SK-N-SH (cell line): ENCODE measurements around the gene SERPINB5. TPM values are rescaled to one million over a fixed set of nuclear protein-coding genes. Genes with fewer than 3 reads are reported as not detected.

Source experiments
- CTCF ChIA-PET: fragments of 300-600, 350-600 bp; formaldehyde crosslinking; extraction: SDS; loops from one replicate; lab custom pipeline; 2021; lab: Yijun Ruan, JAX
- POLR2A ChIA-PET: fragments of 350-600 bp; sonication (Branson Sonifier 250); formaldehyde crosslinking; extraction: SDS; loops from one replicate; lab custom pipeline; 2020; ENCODE audit warnings: antibody characterized with exemption, inconsistent platforms; lab: Yijun Ruan, JAX
- DNase-seq: peaks from one replicate; pipeline ENCODE4 v3.0.0; 2012
- H2AFZ ChIP-seq: fragments of 200-600 bp; sonication (generic); 2 replicates; pipeline ENCODE4 v1.8.1; 2016; ENCODE audit warnings: antibody characterized with exemption, mild to moderate bottlenecking, low read depth
- H3F3A ChIP-seq: fragments of 200-600 bp; sonication (generic); replicated peaks from 2 replicates; pipeline ENCODE3; 2016; ENCODE audit warnings: antibody characterized with exemption, mild to moderate bottlenecking; ENCODE audit not compliant: insufficient read depth
- H3K27ac ChIP-seq, 2 experiments: fragments of 200-500 bp in 1 of 2; fragments of 200-600 bp in 1 of 2; sonication (Bioruptor generic) in 1 of 2; sonication (generic), shearing (Covaris generic) in 1 of 2; 2 replicates each; pipeline versions ENCODE4 v1.5.1 to v1.6.1; 2014 to 2016; ENCODE audit warnings: low read depth in 2 of 2, inconsistent platforms in 1 of 2, low read length in 1 of 2, mild to moderate bottlenecking in 1 of 2, mixed read lengths in 1 of 2
- H3K27me3 ChIP-seq: fragments of 200-600 bp; sonication (generic), shearing (Covaris generic); 2 replicates; pipeline ENCODE4 v1.6.1; 2016; ENCODE audit warnings: mixed run types; ENCODE audit not compliant: insufficient read depth
- H3K36me3 ChIP-seq, 2 experiments: fragments of 200-500 bp in 1 of 2; fragments of 200-600 bp in 1 of 2; sonication (Bioruptor generic) in 1 of 2; sonication (generic) in 1 of 2; replicated peaks in 1 of 2; 2 replicates each; pipeline versions ENCODE3 to v1.5.1; 2014 to 2016; ENCODE audit warnings: low read length in 1 of 2, mild to moderate bottlenecking in 1 of 2; ENCODE audit not compliant: insufficient read depth in 2 of 2, control insufficient read depth in 1 of 2
- H3K4me1 ChIP-seq, 2 experiments: fragments of 200-500 bp in 1 of 2; fragments of 200-600 bp in 1 of 2; sonication (Bioruptor generic) in 1 of 2; sonication (generic), shearing (Covaris generic) in 1 of 2; 2 replicates each; pipeline versions ENCODE4 v1.5.1 to v1.6.1; 2014 to 2016; ENCODE audit warnings: low read depth in 1 of 2, low read length in 1 of 2, mixed run types in 1 of 2; ENCODE audit not compliant: insufficient read depth in 2 of 2, control insufficient read depth in 1 of 2
- H3K4me2 ChIP-seq: fragments of 200-600 bp; sonication (generic), shearing (Covaris generic); 2 replicates; pipeline ENCODE4 v1.6.1; 2017; ENCODE audit warnings: mixed run types
- H3K4me3 ChIP-seq, 2 experiments: fragments of 200-500 bp in 1 of 2; fragments of 200-600 bp in 1 of 2; sonication (Bioruptor generic) in 1 of 2; sonication (generic), shearing (Covaris generic) in 1 of 2; 2 replicates each; pipeline versions ENCODE4 v1.5.1 to v1.8.1; 2014 to 2016; ENCODE audit warnings: low read depth in 2 of 2, inconsistent platforms in 1 of 2, low read length in 1 of 2, mild to moderate bottlenecking in 1 of 2, mixed read lengths in 1 of 2, moderate library complexity in 1 of 2
- H3K79me2 ChIP-seq: fragments of 200-600 bp; sonication (generic); 2 replicates; pipeline ENCODE4 v1.8.1; 2017; ENCODE audit warnings: mild to moderate bottlenecking; ENCODE audit not compliant: insufficient read depth
- H3K9ac ChIP-seq: fragments of 200-600 bp; sonication (generic); 2 replicates; pipeline ENCODE4 v1.6.1; 2017; ENCODE audit warnings: mixed run types
- H3K9me2 ChIP-seq: fragments of 200-600 bp; sonication (generic); 2 replicates; pipeline ENCODE4 v1.6.1; 2017; ENCODE audit warnings: mixed run types
- H3K9me3 ChIP-seq: fragments of 200-600 bp; sonication (generic); 2 replicates; pipeline ENCODE4 v1.6.1; 2017; ENCODE audit warnings: mixed run types, mild to moderate bottlenecking, moderate library complexity
- H4K20me1 ChIP-seq: fragments of 200-600 bp; sonication (generic); 2 replicates; pipeline ENCODE4 v1.6.1; 2017; ENCODE audit warnings: mild to moderate bottlenecking, mixed run types; ENCODE audit not compliant: insufficient read depth
- CTCF ChIP-seq: fragments of 200-600 bp; sonication (generic); IDR thresholded peaks from 2 replicates; pipeline ENCODE4 v1.6.1; 2017; ENCODE audit warnings: antibody characterized with exemption, mild to moderate bottlenecking, moderate library complexity
- MEF2A ChIP-seq: IDR thresholded peaks from 2 replicates; pipeline ENCODE4 v1.4.0; 2012; ENCODE audit warnings: low read depth, borderline replicate concordance
- PBX3 ChIP-seq: IDR thresholded peaks from 2 replicates; pipeline ENCODE4; 2012
- REST ChIP-seq: IDR thresholded peaks from 2 replicates; pipeline ENCODE4 v1.6.1; 2012; ENCODE audit warnings: mild to moderate bottlenecking, low read depth, low read length, moderate library complexity
- SMC3 ChIP-seq: IDR thresholded peaks from 2 replicates; pipeline ENCODE4 v1.6.1; 2012; ENCODE audit warnings: low read depth, low read length, improper control_type of control experiment
- YY1 ChIP-seq: IDR thresholded peaks from 2 replicates; pipeline ENCODE4 v1.4.0; 2012; ENCODE audit warnings: low read depth, mild to moderate bottlenecking
- ZBTB33 ChIP-seq: IDR thresholded peaks from 2 replicates; pipeline ENCODE4 v1.4.0; 2012; ENCODE audit warnings: low read depth, borderline replicate concordance
- WGBS: methylation state at CpG from one replicate; pipeline ENCODE4 v1.1.6; 2017; ENCODE audit warnings: low lambda C conversion rate; 5-methylcytosine and 5-hydroxymethylcytosine counted together
- polyA plus RNA-seq, 3 experiments: library from polyadenylated mRNA; depleted of rRNA; stranded (reverse); fragments of >200 nt; gene quantifications; 2 replicates each; pipeline ENCODE4 v1.2.3, GENCODE V29; 2012

SERPINB5 gene
- polyA plus RNA-seq, 1 of the 3 experiments (the other 2 are of a cell fraction): not detected

GRCh38 chr18:63495675-63496074, 18.9 kb downstream of the SERPINB5 start:
- H2AFZ ChIP-seq: no peak overlapping the region
- H3K4me3 ChIP-seq: no peak overlapping the region
- H3K36me3 ChIP-seq: no peaks in the 10 kb centered on the region
- H3K27me3 ChIP-seq: no peaks in the 10 kb centered on the region; the same call in 1 of the 2 replicates
- no peak overlapping the region for H3K27ac ChIP-seq
- POLR2A ChIA-PET: no interaction called here
- no peak for TF ChIP-seq MEF2A
- TF ChIP-seq, all 33 proteins: peak for 0
- H3K9me2 ChIP-seq: no peaks in the 10 kb centered on the region
- H4K20me1 ChIP-seq: no peaks in the 10 kb centered on the region
- H3K79me2 ChIP-seq: no peaks in the 10 kb centered on the region
- CTCF ChIA-PET: interaction anchor here (1.8 to 2.2 kb wide), 2 partner anchors 16 to 22 kb away, joined by 4 read pairs; no protein-coding TSS in a partner anchor
- no peaks in the 10 kb centered on the region for H3K4me1 ChIP-seq
- WGBS: 10% methylated on average over 2 of the region's 2 CpGs
- H3K9me3 ChIP-seq: no peaks in the 10 kb centered on the region
- H3K9ac ChIP-seq: no peak overlapping the region
- no peaks in the 10 kb centered on the region for H3F3A ChIP-seq
- no peak overlapping the region for H3K4me2 ChIP-seq
- DNase-seq: no peak

GRCh38 chr18:63505566-63506335, 29.0 kb downstream of the SERPINB5 start:
- Histone ChIP-seq H3K9ac (no peak overlapping the region), H3K4me3 (no peak overlapping the region), H3K27me3 (peaks cover 20% of the 10 kb centered on the region; the same call in 1 of the 2 replicates), H3K36me3 (no peaks in the 10 kb centered on the region), H3F3A (no peaks in the 10 kb centered on the region), H2AFZ (no peak overlapping the region), H4K20me1 (no peaks in the 10 kb centered on the region), H3K4me1 (peaks cover 0 to 3% of the 10 kb centered on the region in 2 experiments; a peak in 1 of 4 replicates), H3K27ac (no peak overlapping the region), H3K79me2 (no peaks in the 10 kb centered on the region), H3K9me2 (no peaks in the 10 kb centered on the region), H3K4me2 (no peak overlapping the region), H3K9me3 (no peaks in the 10 kb centered on the region)
- CTCF ChIA-PET: interaction anchor here (1.4 to 4.8 kb wide), 2 partner anchors 12 to 322 kb away, joined by 3 to 41 read pairs; no protein-coding TSS in a partner anchor
- 23% methylated on average over 2 of the region's 2 CpGs for WGBS
- POLR2A ChIA-PET: no interaction called here
- no peak for TF ChIP-seq YY1
- TF ChIP-seq PBX3: no peak
- no peak for TF ChIP-seq REST
- no peak for TF ChIP-seq SMC3
- peak; percentile 59 for TF ChIP-seq CTCF
- TF ChIP-seq ZBTB33: no peak
- DNase-seq: peak; percentile 16
